HEK293 (cell line): ENCODE measurements around the gene DEK.

Experiments
- ATF2 ChIP-seq: fragments of 450-650 bp; formaldehyde crosslinking; IDR thresholded peaks from 2 replicates; pipeline ENCODE4 v1.5.1; 2016; ENCODE audit warnings: missing biosample characterization, missing genetic modification characterization, low read depth
- CTCF ChIP-seq: fragments of 450-650 bp; formaldehyde crosslinking; IDR thresholded peaks from 2 replicates; pipeline ENCODE4 v1.5.1; 2016; ENCODE audit warnings: missing biosample characterization, missing genetic modification characterization
- HOXA7 ChIP-seq: sonication (generic); formaldehyde crosslinking; IDR thresholded peaks from 2 replicates; pipeline ENCODE4 v1.8.1; 2022; ENCODE audit warnings: missing genetic modification reagents, borderline replicate concordance
- MYNN ChIP-seq: fragments of 450-650 bp; formaldehyde crosslinking; IDR thresholded peaks from 2 replicates; pipeline ENCODE4 v1.5.1; 2016; ENCODE audit warnings: missing biosample characterization, missing genetic modification characterization, borderline replicate concordance
- PRDM2 ChIP-seq: fragments of 450-650 bp; formaldehyde crosslinking; IDR thresholded peaks from 2 replicates; pipeline ENCODE4 v1.5.1; 2016; ENCODE audit warnings: missing biosample characterization, missing genetic modification characterization, borderline replicate concordance
- SP7 ChIP-seq: fragments of 450-650 bp; formaldehyde crosslinking; IDR thresholded peaks from 2 replicates; pipeline ENCODE4 v1.5.1; 2016; ENCODE audit warnings: missing biosample characterization, missing genetic modification characterization
- YY1 ChIP-seq: fragments of 450-650 bp; formaldehyde crosslinking; IDR thresholded peaks from 2 replicates; pipeline ENCODE4 v1.5.1; 2018; ENCODE audit warnings: missing biosample characterization, missing genetic modification characterization
- ZEB2 ChIP-seq: fragments of 450-650 bp; formaldehyde crosslinking; IDR thresholded peaks from 2 replicates; pipeline ENCODE4 v1.5.1; 2016; ENCODE audit warnings: missing biosample characterization, missing genetic modification characterization
- ZFP37 ChIP-seq: fragments of 450-650 bp; formaldehyde crosslinking; IDR thresholded peaks from 2 replicates; pipeline ENCODE4 v1.5.1; 2016; ENCODE audit warnings: missing biosample characterization, missing genetic modification characterization
- ZNF112 ChIP-seq: fragments of 450-650 bp; formaldehyde crosslinking; IDR thresholded peaks from 2 replicates; pipeline ENCODE4 v1.5.0; 2017; ENCODE audit warnings: missing biosample characterization, missing genetic modification characterization
- ZNF423 ChIP-seq: fragments of 450-650 bp; formaldehyde crosslinking; IDR thresholded peaks from 2 replicates; pipeline ENCODE4 v1.5.1; 2016; ENCODE audit warnings: missing biosample characterization, missing genetic modification characterization
- ZNF488 ChIP-seq: fragments of 450-650 bp; formaldehyde crosslinking; IDR thresholded peaks from 2 replicates; pipeline ENCODE4 v1.5.1; 2016; ENCODE audit warnings: missing biosample characterization, missing genetic modification characterization
- ZNF571 ChIP-seq: fragments of 450-650 bp; formaldehyde crosslinking; IDR thresholded peaks from 2 replicates; pipeline ENCODE4 v1.5.0; 2017; ENCODE audit warnings: missing biosample characterization, missing genetic modification characterization

- TF ChIP-seq ZEB2 (tag by site-specific recombination): no peak
- TF ChIP-seq YY1 (tag by site-specific recombination): no peak
- TF ChIP-seq MYNN (tag by site-specific recombination): no peak
- no peak for TF ChIP-seq CTCF (tag by site-specific recombination)
- TF ChIP-seq ATF2 (tag by site-specific recombination): no peak
- no peak for TF ChIP-seq HOXA7
- no peak for TF ChIP-seq ZFP37 (tag by site-specific recombination)
- TF ChIP-seq ZNF488: no peak
- no peak for TF ChIP-seq SP7 (tag by site-specific recombination)
- no peak for TF ChIP-seq ZNF571 (tag by site-specific recombination)
- no peak for TF ChIP-seq ZNF112 (tag by site-specific recombination)
- TF ChIP-seq ZNF423 (tag by site-specific recombination): no peak
- no peak for TF ChIP-seq PRDM2 (tag by site-specific recombination)
Observed at GRCh38 chr6:18221288-18221615, 43.1 kb downstream of the DEK start.
